Transverse colon (tissue), 4 donors: ENCODE measurements around the gene PASD1. TPM values are rescaled to one million over a fixed set of nuclear protein-coding genes. Genes with fewer than 3 reads are reported as not detected.
"Not testable (repeated sequence)": the region's sequence is repeated elsewhere in the genome, so short reads cannot be mapped to it uniquely, and the experiment has no call there.

Experiments
- DNase-seq: peaks from one replicate; pipeline ENCODE4 v3.0.0-alpha.2; 2019
- H3K27ac ChIP-seq, 4 donors: fragments of 200-600 bp; sonication (generic); 2 replicates each; pipeline ENCODE4 v1.5.1; 2016 to 2018; ENCODE audit warnings: inconsistent platforms in 4 of 4
- H3K27me3 ChIP-seq: fragments of 200-600 bp; sonication (generic); 2 replicates; pipeline ENCODE4 v1.5.1; 2017; ENCODE audit warnings: inconsistent platforms
- H3K36me3 ChIP-seq, 4 donors: fragments of 200-600 bp; sonication (generic); 2 replicates each; pipeline ENCODE4 v1.5.1; 2017 to 2019; ENCODE audit warnings: inconsistent platforms in 4 of 4
- H3K4me1 ChIP-seq, 4 donors: fragments of 200-600 bp; sonication (generic); 2 replicates each; pipeline ENCODE4 v1.5.1; 2017 to 2020; ENCODE audit warnings: inconsistent platforms in 4 of 4
- H3K4me3 ChIP-seq, 4 donors: fragments of 200-600 bp; sonication (generic); 1 replicate in 1 of 4; 2 replicates in 3 of 4; pipeline versions ENCODE4 v1.5.1 to v1.6.1; 2017 to 2019; ENCODE audit warnings: inconsistent platforms in 4 of 4
- H3K9me3 ChIP-seq, 2 donors: fragments of 200-600 bp; sonication (generic); 2 replicates each; pipeline ENCODE4 v1.5.1; 2017 to 2019; ENCODE audit warnings: inconsistent platforms in 2 of 2
- CTCF ChIP-seq, 5 experiments: fragments of 200-600 bp in 3 of 5; fragments of 450-650 bp in 2 of 5; sonication (generic) in 3 of 5; IDR thresholded peaks; 1 replicate in 2 of 5; 2 replicates in 3 of 5; pipeline ENCODE4 v1.5.1; 2016 to 2017; ENCODE audit warnings: antibody characterized with exemption in 5 of 5, inconsistent platforms in 3 of 5, mild to moderate bottlenecking in 2 of 5, moderate library complexity in 1 of 5
- EP300 ChIP-seq: sonication (generic); formaldehyde crosslinking; IDR thresholded peaks from one replicate; pipeline ENCODE4 v1.6.1; 2017; ENCODE audit warnings: antibody characterized with exemption, low read depth
- POLR2A ChIP-seq: fragments of 450-650 bp; IDR thresholded peaks from one replicate; pipeline ENCODE4 v1.6.1; 2016; ENCODE audit warnings: antibody characterized with exemption, mild to moderate bottlenecking, moderate library complexity
- POLR2AphosphoS5 ChIP-seq, 3 donors: sonication (generic); formaldehyde crosslinking; IDR thresholded peaks; one replicate each; pipeline ENCODE4 v1.6.1; 2016; ENCODE audit warnings: antibody characterized with exemption in 3 of 3
- WGBS, 2 donors: methylation state at CpG; one replicate each; pipeline ENCODE4 v1.1.5; 2018; ENCODE audit warnings: low coverage in 1 of 2; 5-methylcytosine and 5-hydroxymethylcytosine counted together
- in situ Hi-C, 4 donors: fragments of 200-750 bp; cut with MboI; loops; one replicate each; pipeline versions ENCODE4 v1.15.0 to v1.15.1; 2017; ENCODE audit warnings: low sequenced_read_pairs in 3 of 4, low pct_ligation_motif_present in 1 of 4, low pct_unique_long_range_greater_than_20kb in 1 of 4
- intact Hi-C: fragments of 100-400 bp; cut with DNase I; formaldehyde crosslinking; loops from one replicate; pipeline ENCODE4 v1.15.1; 2023; ENCODE audit warnings: low total_unique reads
- total RNA-seq, 4 donors: library from RNA; depleted of rRNA; stranded (reverse); fragments of >200 nt; gene quantifications; one replicate each; pipeline ENCODE4 v1.1.0, GENCODE V29; 2016

PASD1 gene
- total RNA-seq, 4 donors from 2014 or later = not detected

GRCh38 chrX:151564035-151564434 lies 560 bp downstream of the PASD1 start:
- in situ Hi-C loops (no loop called here), intact Hi-C loops (no loop called here)
- H3K27ac ChIP-seq = no peak overlapping the region
- TF ChIP-seq POLR2A (no peak), CTCF (IDR thresholded peaks at IDR 0.05) (no peak)
- no peaks in the 10 kb centered on the region for H3K27me3 ChIP-seq
- DNase-seq = no peak
- 95 to 100% methylated on average over 2 to 21 of the region's 21 CpGs for WGBS, 2 donors
- H3K9me3 ChIP-seq = no peaks in the 10 kb centered on the region
- no peaks in the 10 kb centered on the region for H3K4me1 ChIP-seq
- no peaks in the 10 kb centered on the region for H3K36me3 ChIP-seq
- H3K4me3 ChIP-seq = no peak overlapping the region

- H3K27me3 ChIP-seq, H3K4me1 ChIP-seq, DNase-seq, intact Hi-C loops, H3K4me3 ChIP-seq, in situ Hi-C loops, H3K9me3 ChIP-seq, H3K36me3 ChIP-seq, H3K27ac ChIP-seq: not testable (repeated sequence)
- 87 to 96% methylated on average over 4 to 10 of the region's 10 CpGs for WGBS, 2 donors
These were observed 3.4 kb downstream of the PASD1 start for GRCh38 chrX:151566872-151567271.

GRCh38 chrX:151570561-151570960 lies 7.1 kb downstream of the PASD1 start:
- no peak overlapping the region for H3K27ac ChIP-seq
- H3K36me3 ChIP-seq = no peaks in the 10 kb centered on the region
- intact Hi-C loops = no loop called here
- H3K4me1 ChIP-seq = no peaks in the 10 kb centered on the region
- no peaks in the 10 kb centered on the region for H3K27me3 ChIP-seq
- no peak overlapping the region for H3K4me3 ChIP-seq
- in situ Hi-C loops = no loop called here
- 81% methylated on average over 3 of the region's 3 CpGs; no CpG with 5 or more reads in 1 of the 2 donors for whole genome bisulfite sequencing, 2 donors
- H3K9me3 ChIP-seq = no peaks in the 10 kb centered on the region
- TF ChIP-seq POLR2A = no peak
- TF ChIP-seq EP300 = no peak
- no peak for TF ChIP-seq POLR2AphosphoS5 (IDR thresholded peaks at IDR 0.05)
- TF ChIP-seq CTCF (IDR thresholded peaks at IDR 0.05) = no peak
- no peak for DNase-seq

- in situ Hi-C loops, H3K36me3 ChIP-seq, intact Hi-C loops, H3K4me1 ChIP-seq, H3K27me3 ChIP-seq, H3K9me3 ChIP-seq, H3K27ac ChIP-seq, DNase-seq, H3K4me3 ChIP-seq: not testable (repeated sequence)
- 90% methylated on average over 3 of the region's 3 CpGs; no CpG with 5 or more reads in 1 of the 2 donors for WGBS, 2 donors
These were observed 29.9 kb downstream of the PASD1 start for GRCh38 chrX:151593384-151593783.

- intact Hi-C loops = no loop called here
- 4% methylated on average over 1 of the region's 1 CpG; no CpG with 5 or more reads in 1 of the 2 donors for WGBS, 2 donors
- no peak for DNase-seq
- in situ Hi-C loops = no loop called here
- no peaks in the 10 kb centered on the region for H3K36me3 ChIP-seq
- TF ChIP-seq POLR2AphosphoS5 (IDR thresholded peaks at IDR 0.05) (no peak), EP300 (no peak), POLR2A (no peak), CTCF (IDR thresholded peaks at IDR 0.05) (no peak)
- H3K4me3 ChIP-seq = no peak overlapping the region
- H3K27ac ChIP-seq = no peak overlapping the region
- no peaks in the 10 kb centered on the region for H3K4me1 ChIP-seq
- no peaks in the 10 kb centered on the region for H3K27me3 ChIP-seq
- no peaks in the 10 kb centered on the region for H3K9me3 ChIP-seq
These were observed 32.8 kb downstream of the PASD1 start for GRCh38 chrX:151596282-151596681.
